ENCODE results near the gene PLXNA4. TPM values are rescaled to one million over a fixed set of nuclear protein-coding genes. Genes with fewer than 3 reads are reported as not detected.

The PLXNA4 gene
- total RNA-seq, 2 donors from 2014 or later = 9.5 to 18.0 TPM

DNA sequence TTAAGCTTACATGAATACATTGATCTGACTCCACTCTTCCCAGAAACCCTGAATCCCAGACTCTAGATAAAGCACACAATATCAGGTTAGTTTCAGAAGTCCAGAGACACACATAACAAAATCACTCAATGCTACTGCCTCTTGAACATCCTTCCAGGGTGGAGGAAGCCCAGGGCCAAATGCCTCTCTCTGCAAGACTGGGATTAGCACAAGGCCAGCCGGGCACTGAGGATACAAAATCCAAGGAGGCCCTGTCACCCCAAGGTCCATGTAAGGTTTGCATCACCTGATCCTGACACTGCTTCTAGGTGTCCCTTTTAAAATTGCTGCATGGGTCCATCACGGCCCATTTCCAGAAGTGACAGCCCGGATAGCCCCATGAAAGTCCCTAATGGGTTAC is 2.6 kb upstream of the PLXNA4 start:
- Histone ChIP-seq H3K27ac (no peak overlapping the region), H3K27me3 (no peaks in the 10 kb centered on the region), H3K36me3 (no peaks in the 10 kb centered on the region), H3K4me3 (no peak overlapping the region), H3K4me1 (peaks cover 0 to 16% of the 10 kb centered on the region in 2 donors), H3K9me3 (no peaks in the 10 kb centered on the region)
- TF ChIP-seq, protein P1, sequence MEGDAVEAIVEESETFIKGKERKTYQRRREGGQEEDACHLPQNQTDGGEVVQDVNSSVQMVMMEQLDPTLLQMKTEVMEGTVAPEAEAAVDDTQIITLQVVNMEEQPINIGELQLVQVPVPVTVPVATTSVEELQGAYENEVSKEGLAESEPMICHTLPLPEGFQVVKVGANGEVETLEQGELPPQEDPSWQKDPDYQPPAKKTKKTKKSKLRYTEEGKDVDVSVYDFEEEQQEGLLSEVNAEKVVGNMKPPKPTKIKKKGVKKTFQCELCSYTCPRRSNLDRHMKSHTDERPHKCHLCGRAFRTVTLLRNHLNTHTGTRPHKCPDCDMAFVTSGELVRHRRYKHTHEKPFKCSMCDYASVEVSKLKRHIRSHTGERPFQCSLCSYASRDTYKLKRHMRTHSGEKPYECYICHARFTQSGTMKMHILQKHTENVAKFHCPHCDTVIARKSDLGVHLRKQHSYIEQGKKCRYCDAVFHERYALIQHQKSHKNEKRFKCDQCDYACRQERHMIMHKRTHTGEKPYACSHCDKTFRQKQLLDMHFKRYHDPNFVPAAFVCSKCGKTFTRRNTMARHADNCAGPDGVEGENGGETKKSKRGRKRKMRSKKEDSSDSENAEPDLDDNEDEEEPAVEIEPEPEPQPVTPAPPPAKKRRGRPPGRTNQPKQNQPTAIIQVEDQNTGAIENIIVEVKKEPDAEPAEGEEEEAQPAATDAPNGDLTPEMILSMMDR (IDR thresholded peaks at IDR 0.05) = no peak
- no peak for DNase-seq (ENCODE audit: low spot score)

DNA sequence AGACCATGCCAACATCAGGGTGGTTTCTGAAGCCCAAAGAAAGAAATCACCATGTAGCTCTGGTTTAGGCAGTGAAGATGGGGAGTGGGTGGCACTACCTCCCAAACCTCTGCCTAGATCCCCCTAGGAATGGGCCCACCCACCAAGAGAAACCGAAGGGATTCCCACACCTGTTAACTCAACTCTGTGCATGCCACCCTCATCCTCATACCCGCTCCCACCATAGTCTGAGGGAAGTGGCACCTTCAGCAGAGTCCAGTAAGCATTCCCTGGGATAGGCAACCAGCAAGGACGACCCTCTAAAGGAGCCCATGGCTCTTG is 1.7 kb upstream of the PLXNA4 start:
- Histone ChIP-seq H3K27me3 (no peaks in the 10 kb centered on the region), H3K9me3 (no peaks in the 10 kb centered on the region), H3K27ac (no peak overlapping the region), H3K4me1 (peaks cover 0 to 16% of the 10 kb centered on the region in 2 donors), H3K4me3 (no peak overlapping the region), H3K36me3 (no peaks in the 10 kb centered on the region)
- TF ChIP-seq, protein P1 (IDR thresholded peaks at IDR 0.05) = no peak
- no peak for DNase-seq (ENCODE audit: low spot score)

DNA sequence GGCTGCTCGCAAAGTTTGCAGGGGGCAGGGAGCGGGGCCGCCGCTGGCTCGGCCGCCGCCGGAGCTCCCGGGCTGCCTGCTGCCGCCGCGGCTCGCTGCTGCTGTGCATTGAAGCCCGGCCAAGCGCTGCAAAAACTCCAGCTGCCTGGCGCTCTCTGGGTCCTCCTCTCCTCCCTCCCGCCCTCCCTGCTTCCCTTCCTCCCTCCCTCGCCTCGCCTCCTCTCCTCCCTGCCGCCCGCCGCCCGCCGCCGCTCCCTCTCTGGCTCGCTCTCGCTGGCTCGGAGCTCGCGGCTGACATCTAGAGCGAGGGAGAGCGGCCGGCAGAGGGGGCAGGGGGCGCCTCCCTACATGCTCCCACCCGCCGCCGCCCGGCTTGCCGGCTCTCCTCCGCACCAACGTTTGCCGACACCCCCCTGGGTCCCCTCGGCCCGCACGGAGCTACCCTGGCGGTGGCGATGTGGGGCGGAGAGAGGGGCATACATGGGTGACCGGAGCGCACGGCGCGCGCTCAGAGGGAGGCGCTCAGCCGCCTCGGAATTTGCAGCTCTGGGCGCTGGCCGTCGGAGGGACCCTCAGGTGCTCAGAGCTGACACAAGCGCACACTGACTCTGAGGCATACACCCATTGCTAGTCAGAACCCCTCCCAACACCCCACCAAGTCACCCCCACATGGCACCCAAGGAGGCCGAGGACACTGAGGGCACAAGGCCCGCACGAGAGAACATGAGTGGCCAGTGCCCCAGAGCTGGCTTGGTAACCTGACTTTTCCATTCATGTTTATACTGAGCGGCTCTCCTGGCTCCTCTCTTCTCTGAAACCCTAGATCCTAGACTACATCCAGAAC is 1.2 kb upstream of the PLXNA4 start:
- Histone ChIP-seq H3K4me3 (peak overlapping the region; percentile 38 to 61), H3K27ac (peak overlapping the region; percentile 6 to 42), H3K36me3 (no peaks in the 10 kb centered on the region), H3K9me3 (no peaks in the 10 kb centered on the region), H3K4me1 (peaks cover 0 to 16% of the 10 kb centered on the region in 2 donors), H3K27me3 (no peaks in the 10 kb centered on the region)
- no peak for DNase-seq (ENCODE audit: low spot score)
- TF ChIP-seq, protein P1 (IDR thresholded peaks at IDR 0.05) = peak in 1 of 2 donors; percentile 56

DNA sequence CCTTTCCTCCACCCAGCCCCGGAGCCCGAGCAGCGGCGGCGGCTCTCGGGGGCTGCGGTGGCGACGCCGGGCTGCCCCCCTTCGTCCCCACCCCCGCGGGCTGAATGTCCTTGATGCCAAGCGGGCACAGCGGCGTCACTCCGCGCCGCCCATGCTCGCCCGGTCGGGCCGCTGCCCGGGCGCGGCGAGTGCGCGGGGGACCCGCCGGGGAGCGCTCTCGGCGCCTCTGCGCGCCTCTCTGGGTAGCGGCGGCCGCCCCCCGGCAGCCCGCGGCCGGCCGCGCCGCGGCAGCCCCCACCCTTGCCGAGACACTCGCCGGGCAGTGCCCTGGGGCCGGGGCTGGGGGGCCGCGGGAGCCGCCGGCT is 433 bp upstream of the PLXNA4 start:
- peak overlapping the region; percentile 52 to 65 for H3K27ac ChIP-seq
- DNase-seq (ENCODE audit: low spot score) = no peak
- H3K4me3 ChIP-seq = peak overlapping the region; percentile 38 to 61
- H3K27me3 ChIP-seq = no peaks in the 10 kb centered on the region
- H3K4me1 ChIP-seq = peaks cover 0 to 16% of the 10 kb centered on the region in 2 donors
- TF ChIP-seq, protein P1 (IDR thresholded peaks at IDR 0.05) = no peak
- no peaks in the 10 kb centered on the region for H3K36me3 ChIP-seq
- no peaks in the 10 kb centered on the region for H3K9me3 ChIP-seq

DNA sequence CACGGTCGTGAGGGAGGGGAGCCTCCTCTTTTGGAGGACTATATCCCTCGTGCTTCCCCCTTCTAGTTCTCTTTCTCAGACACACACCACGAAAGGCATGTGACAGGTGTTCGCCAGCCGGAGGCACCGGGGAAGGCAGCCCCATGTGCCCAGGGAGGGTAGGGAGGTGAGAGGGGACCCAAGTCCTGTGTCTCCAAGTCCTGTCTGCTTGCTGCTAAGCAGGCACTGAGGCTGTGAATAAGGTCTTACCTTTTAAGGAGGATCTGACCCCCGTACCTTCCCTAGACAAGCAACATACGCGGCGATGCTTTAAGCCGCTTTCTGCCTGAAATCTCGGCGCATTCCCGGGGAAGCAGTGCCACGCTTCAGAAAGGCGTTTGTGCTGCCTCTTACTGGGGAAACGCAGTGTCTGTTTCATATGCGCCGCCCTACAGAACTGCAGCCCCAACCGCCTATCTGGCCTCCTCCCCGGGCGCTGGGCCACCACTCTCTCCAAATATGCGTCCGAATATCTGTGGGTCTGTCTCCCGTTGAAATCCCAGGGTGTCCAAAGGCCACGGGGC is 770 bp downstream of the PLXNA4 start:
- H3K4me3 ChIP-seq = peak overlapping the region; percentile 38 to 61
- H3K27ac ChIP-seq = peak overlapping the region in 1 of 2 donors; percentile 65
- peak; percentile 79 for DNase-seq (ENCODE audit: low spot score)
- no peaks in the 10 kb centered on the region for H3K36me3 ChIP-seq
- peaks cover 0 to 16% of the 10 kb centered on the region in 2 donors for H3K4me1 ChIP-seq
- TF ChIP-seq, protein P1 (IDR thresholded peaks at IDR 0.05) = peak in 1 of 2 donors; percentile 38
- no peaks in the 10 kb centered on the region for H3K9me3 ChIP-seq
- no peaks in the 10 kb centered on the region for H3K27me3 ChIP-seq

All from right atrium auricular region (tissue), 2 donors.